Colonic mucosa (tissue), 4 donors: ENCODE results near the gene PIM3. TPM values are rescaled to one million over a fixed set of nuclear protein-coding genes. Genes with fewer than 3 reads are reported as not detected.

Source experiments
- DNase-seq: peaks from one replicate; pipeline ENCODE4 v3.0.0-alpha.2; 2020
- H3K27ac ChIP-seq: fragments of 200-600 bp; one replicate; pipeline ENCODE4 v1.8.0; 2021
- H3K27me3 ChIP-seq: fragments of 200-600 bp; one replicate; pipeline ENCODE4 v1.8.0; 2021
- H3K36me3 ChIP-seq: fragments of 200-600 bp; one replicate; pipeline ENCODE4 v1.8.0; 2021
- H3K4me1 ChIP-seq: fragments of 200-600 bp; one replicate; pipeline ENCODE4 v1.8.0; 2021; ENCODE audit warnings: mild to moderate bottlenecking
- H3K4me3 ChIP-seq: fragments of 200-600 bp; one replicate; pipeline ENCODE4 v1.8.0; 2021
- H3K9ac ChIP-seq, 2 donors: one replicate each; pipeline ENCODE4 v1.7.0; 2013; ENCODE audit warnings: control low read depth in 2 of 2, low read depth in 2 of 2, low read length in 2 of 2
- H3K9me3 ChIP-seq: fragments of 200-600 bp; one replicate; pipeline ENCODE4 v1.8.0; 2021
- intact Hi-C: fragments of 100-400 bp; cut with DNase I; formaldehyde crosslinking; loops from one replicate; pipeline ENCODE4 v1.14.1; 2022
- total RNA-seq, 2 donors: library from RNA; stranded (reverse); fragmentation: NEBNext Ultra II Directional in 1 of 2; extraction: Animal tissue kit (Norgen Biotek cat#: 25700) in 1 of 2; gene quantifications; one replicate each; pipeline ENCODE4 v1.2.1, GENCODE V29; 2021
- TF ChIP-seq, protein P1 (sequence below): fragments of 200-600 bp; IDR thresholded peaks from one replicate; pipeline ENCODE4 v1.8.0; 2022; ENCODE audit warnings: antibody characterized with exemption, mild to moderate bottlenecking
- donor health status: healthy.
- donor health status: DM: no; HTN: no; CAD: no.
- donor health status: DM: no; HTN: no; CAD: no.

PIM3 gene
- total RNA-seq, 2 donors from 2014 or later, result 65.6 to 74.4 TPM

DNA sequence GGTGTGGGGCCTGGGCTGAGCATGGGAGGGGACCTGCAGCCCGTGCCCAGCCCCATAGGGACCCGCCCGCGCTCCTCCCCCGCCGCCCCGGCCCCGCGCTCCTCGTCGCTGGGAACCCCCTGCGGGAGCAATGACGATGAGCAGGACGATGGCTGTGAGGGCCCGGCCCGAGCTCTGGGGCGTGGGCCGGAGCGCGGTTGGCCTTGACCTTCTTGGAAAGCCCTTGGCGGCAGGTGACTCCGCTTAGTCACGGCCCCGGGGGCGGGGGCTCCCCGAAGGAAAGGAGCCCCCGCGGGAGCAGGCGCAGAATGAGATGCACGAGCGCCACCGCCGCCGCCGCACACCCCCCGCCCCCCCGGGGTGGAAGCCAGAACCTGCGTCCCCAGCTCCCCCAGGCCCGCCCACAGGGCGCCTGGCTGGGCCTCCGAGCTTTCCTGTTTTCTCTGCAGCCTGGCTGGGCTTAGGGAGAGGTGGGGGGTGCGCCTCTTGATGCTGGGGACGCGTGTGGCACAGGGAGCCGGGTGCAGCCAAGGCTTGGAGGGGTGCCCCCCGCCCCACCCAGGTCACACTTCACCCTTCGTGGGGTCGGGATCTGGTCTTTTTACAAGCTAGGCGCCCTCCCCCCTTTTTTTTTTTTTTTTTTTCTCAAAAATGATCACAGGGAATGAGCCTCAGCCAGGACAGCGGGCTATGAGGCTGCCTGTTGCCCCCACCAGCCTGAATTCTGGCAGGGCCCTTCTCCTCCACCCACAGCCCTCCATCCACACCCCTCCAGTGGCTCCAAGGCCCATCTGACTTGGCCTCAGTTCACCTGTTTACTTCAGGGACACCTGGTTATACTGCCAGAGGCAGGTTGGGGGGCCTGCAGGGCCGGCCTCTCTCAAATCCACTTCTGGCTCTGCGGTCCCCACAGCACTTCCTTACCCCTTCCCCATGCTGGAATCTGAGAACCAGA is 24.3 kb upstream of the PIM3 start:
- no peaks in the 10 kb centered on the region for H3K27me3 ChIP-seq
- no peaks in the 10 kb centered on the region for H3K36me3 ChIP-seq
- DNase-seq, result peak; percentile 91
- H3K9me3 ChIP-seq, result no peaks in the 10 kb centered on the region
- peak overlapping the region; percentile 60 for H3K27ac ChIP-seq
- intact Hi-C loops, result no loop called here
- TF ChIP-seq, protein P1, sequence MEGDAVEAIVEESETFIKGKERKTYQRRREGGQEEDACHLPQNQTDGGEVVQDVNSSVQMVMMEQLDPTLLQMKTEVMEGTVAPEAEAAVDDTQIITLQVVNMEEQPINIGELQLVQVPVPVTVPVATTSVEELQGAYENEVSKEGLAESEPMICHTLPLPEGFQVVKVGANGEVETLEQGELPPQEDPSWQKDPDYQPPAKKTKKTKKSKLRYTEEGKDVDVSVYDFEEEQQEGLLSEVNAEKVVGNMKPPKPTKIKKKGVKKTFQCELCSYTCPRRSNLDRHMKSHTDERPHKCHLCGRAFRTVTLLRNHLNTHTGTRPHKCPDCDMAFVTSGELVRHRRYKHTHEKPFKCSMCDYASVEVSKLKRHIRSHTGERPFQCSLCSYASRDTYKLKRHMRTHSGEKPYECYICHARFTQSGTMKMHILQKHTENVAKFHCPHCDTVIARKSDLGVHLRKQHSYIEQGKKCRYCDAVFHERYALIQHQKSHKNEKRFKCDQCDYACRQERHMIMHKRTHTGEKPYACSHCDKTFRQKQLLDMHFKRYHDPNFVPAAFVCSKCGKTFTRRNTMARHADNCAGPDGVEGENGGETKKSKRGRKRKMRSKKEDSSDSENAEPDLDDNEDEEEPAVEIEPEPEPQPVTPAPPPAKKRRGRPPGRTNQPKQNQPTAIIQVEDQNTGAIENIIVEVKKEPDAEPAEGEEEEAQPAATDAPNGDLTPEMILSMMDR, result no peak
- peak overlapping the region; percentile 55 to 73 for H3K9ac ChIP-seq
- peak overlapping the region; percentile 13 for H3K4me3 ChIP-seq
- H3K4me1 ChIP-seq, result peaks cover 22% of the 10 kb centered on the region

GRCh38 chr22:49936973-49937757 is 23.4 kb upstream of the PIM3 start:
- TF ChIP-seq, protein P1, result no peak
- H3K4me3 ChIP-seq, result no peak overlapping the region
- peak overlapping the region; percentile 60 for H3K27ac ChIP-seq
- H3K36me3 ChIP-seq, result no peaks in the 10 kb centered on the region
- intact Hi-C loops, result no loop called here
- no peaks in the 10 kb centered on the region for H3K9me3 ChIP-seq
- DNase-seq, result no peak
- peaks cover 22% of the 10 kb centered on the region for H3K4me1 ChIP-seq
- peak overlapping the region; percentile 55 to 73 for H3K9ac ChIP-seq
- H3K27me3 ChIP-seq, result no peaks in the 10 kb centered on the region

GRCh38 chr22:49937758-49938564 is 22.6 kb upstream of the PIM3 start:
- Histone ChIP-seq H3K27ac (peak overlapping the region; percentile 60), H3K9me3 (no peaks in the 10 kb centered on the region), H3K4me1 (peaks cover 22% of the 10 kb centered on the region), H3K27me3 (no peaks in the 10 kb centered on the region), H3K9ac (peak overlapping the region; percentile 26 to 35), H3K36me3 (no peaks in the 10 kb centered on the region), H3K4me3 (no peak overlapping the region)
- intact Hi-C loops, result no loop called here
- TF ChIP-seq, protein P1, result no peak
- no peak for DNase-seq

- TF ChIP-seq, protein P1, result no peak
- Histone ChIP-seq H3K27me3 (no peaks in the 10 kb centered on the region), H3K9me3 (no peaks in the 10 kb centered on the region), H3K9ac (no peak overlapping the region), H3K4me3 (no peak overlapping the region), H3K36me3 (no peaks in the 10 kb centered on the region), H3K27ac (no peak overlapping the region), H3K4me1 (peaks cover 22% of the 10 kb centered on the region)
- no peak for DNase-seq
- intact Hi-C loops, result no loop called here
Observed at GRCh38 chr22:49938565-49939136, 21.9 kb upstream of the PIM3 start.
